Endothelial cell (in vitro differentiated cells): ENCODE data around the gene SCP2. TPM values are rescaled to one million over a fixed set of nuclear protein-coding genes. Genes with fewer than 3 reads are reported as not detected.
A peak's percentile ranks its signal among the peaks of the same experiment; 100 is the strongest.

Source experiments
- DNase-seq: peaks from one replicate; pipeline ENCODE4 v3.0.0; 2021; ENCODE audit warnings: low spot score
- H3K27ac Mint-ChIP-seq: one replicate; pipeline ENCODE4 v1.8.0; 2021; ENCODE audit warnings: mixed read lengths, inconsistent platforms; ENCODE audit not compliant: unreplicated experiment
- H3K27me3 Mint-ChIP-seq: one replicate; pipeline ENCODE4 v1.8.0; 2021; ENCODE audit warnings: mild to moderate bottlenecking, moderate library complexity, mixed read lengths, inconsistent platforms; ENCODE audit not compliant: unreplicated experiment
- H3K36me3 Mint-ChIP-seq: one replicate; pipeline ENCODE4 v1.8.0; 2021; ENCODE audit warnings: mild to moderate bottlenecking, low read depth, mixed read lengths, inconsistent platforms; ENCODE audit not compliant: unreplicated experiment
- H3K4me1 Mint-ChIP-seq: one replicate; pipeline ENCODE4 v1.8.0; 2021; ENCODE audit warnings: mild to moderate bottlenecking, mixed read lengths, inconsistent platforms; ENCODE audit not compliant: unreplicated experiment
- H3K4me3 Mint-ChIP-seq: one replicate; pipeline ENCODE4 v1.8.0; 2021; ENCODE audit warnings: mild to moderate bottlenecking, mixed read lengths, inconsistent platforms; ENCODE audit not compliant: unreplicated experiment
- H3K9me3 Mint-ChIP-seq: one replicate; pipeline ENCODE4 v1.8.0; 2021; ENCODE audit warnings: mixed read lengths, inconsistent platforms; ENCODE audit not compliant: unreplicated experiment
- total RNA-seq: library from RNA; stranded (reverse); fragmentation: NEBNext Ultra II Directional; extraction: Animal tissue kit (Norgen Biotek cat#: 25700); gene quantifications from one replicate; pipeline ENCODE4 v1.2.1, GENCODE V29; 2021; ENCODE audit not compliant: unreplicated experiment
- TF ChIP-seq, protein P1 (sequence below): fragments of 200-600 bp; sonication (generic); IDR thresholded peaks from one replicate; pipeline ENCODE4 v1.5.0; 2021; ENCODE audit warnings: antibody characterized with exemption; ENCODE audit not compliant: unreplicated experiment

SCP2 gene
- total RNA-seq, 1 donor from 2014 or later: 93.2 TPM

DNA sequence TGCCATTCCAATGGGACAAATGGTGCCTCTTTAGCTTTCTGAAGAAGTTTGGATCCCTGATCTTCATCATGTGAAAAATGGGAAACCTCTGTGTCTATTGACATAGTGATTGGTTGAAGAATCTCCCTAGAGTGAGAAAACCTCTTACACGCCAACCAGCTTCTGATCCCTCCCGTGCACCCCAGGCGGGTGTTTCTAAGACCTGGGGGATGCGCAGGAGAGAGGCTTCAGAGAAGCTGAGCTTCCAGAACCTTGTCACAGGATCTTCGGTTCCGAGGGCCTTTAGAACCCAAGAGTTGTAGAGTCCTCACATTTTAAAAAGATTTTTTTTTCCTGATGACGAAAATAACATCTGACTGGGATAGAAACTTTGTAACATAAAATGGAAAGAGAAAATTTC lies 146.2 kb downstream of the SCP2 start:
- Mint-ChIP-seq H3K36me3 (no peaks in the 10 kb centered on the region), H3K27me3 (peaks cover 8% of the 10 kb centered on the region), H3K27ac (no peak overlapping the region), H3K4me1 (no peaks in the 10 kb centered on the region), H3K9me3 (no peaks in the 10 kb centered on the region), H3K4me3 (no peak overlapping the region)
- no peak for DNase-seq
- TF ChIP-seq, protein P1, sequence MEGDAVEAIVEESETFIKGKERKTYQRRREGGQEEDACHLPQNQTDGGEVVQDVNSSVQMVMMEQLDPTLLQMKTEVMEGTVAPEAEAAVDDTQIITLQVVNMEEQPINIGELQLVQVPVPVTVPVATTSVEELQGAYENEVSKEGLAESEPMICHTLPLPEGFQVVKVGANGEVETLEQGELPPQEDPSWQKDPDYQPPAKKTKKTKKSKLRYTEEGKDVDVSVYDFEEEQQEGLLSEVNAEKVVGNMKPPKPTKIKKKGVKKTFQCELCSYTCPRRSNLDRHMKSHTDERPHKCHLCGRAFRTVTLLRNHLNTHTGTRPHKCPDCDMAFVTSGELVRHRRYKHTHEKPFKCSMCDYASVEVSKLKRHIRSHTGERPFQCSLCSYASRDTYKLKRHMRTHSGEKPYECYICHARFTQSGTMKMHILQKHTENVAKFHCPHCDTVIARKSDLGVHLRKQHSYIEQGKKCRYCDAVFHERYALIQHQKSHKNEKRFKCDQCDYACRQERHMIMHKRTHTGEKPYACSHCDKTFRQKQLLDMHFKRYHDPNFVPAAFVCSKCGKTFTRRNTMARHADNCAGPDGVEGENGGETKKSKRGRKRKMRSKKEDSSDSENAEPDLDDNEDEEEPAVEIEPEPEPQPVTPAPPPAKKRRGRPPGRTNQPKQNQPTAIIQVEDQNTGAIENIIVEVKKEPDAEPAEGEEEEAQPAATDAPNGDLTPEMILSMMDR: no peak

DNA sequence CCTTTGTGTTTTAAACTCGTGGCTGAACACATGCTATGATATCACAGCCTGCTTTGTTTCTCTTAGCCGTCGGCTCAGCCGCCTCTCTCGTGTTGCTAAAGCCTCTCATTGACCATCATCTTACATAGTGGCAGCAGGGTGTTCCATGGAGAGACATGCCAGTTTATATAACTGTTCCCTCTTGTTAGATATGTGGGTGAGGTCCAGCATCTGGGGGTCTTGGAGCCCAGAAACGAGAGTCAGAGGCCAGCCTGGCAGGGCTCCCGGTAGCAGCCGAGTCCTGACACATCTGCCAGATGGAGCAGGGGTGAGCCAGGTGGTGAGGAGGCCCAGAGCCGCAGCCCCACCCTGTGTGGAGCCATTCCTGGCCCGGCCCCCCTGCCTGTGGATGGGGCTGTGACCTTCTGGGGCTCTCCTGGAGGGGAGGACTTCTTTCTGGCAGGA lies 146.8 kb downstream of the SCP2 start:
- Mint-ChIP-seq H3K4me3 (no peak overlapping the region), H3K4me1 (no peaks in the 10 kb centered on the region), H3K36me3 (no peaks in the 10 kb centered on the region), H3K27ac (no peak overlapping the region), H3K27me3 (peaks cover 8% of the 10 kb centered on the region), H3K9me3 (no peaks in the 10 kb centered on the region)
- DNase-seq: peak; percentile 2
- TF ChIP-seq, protein P1: no peak

DNA sequence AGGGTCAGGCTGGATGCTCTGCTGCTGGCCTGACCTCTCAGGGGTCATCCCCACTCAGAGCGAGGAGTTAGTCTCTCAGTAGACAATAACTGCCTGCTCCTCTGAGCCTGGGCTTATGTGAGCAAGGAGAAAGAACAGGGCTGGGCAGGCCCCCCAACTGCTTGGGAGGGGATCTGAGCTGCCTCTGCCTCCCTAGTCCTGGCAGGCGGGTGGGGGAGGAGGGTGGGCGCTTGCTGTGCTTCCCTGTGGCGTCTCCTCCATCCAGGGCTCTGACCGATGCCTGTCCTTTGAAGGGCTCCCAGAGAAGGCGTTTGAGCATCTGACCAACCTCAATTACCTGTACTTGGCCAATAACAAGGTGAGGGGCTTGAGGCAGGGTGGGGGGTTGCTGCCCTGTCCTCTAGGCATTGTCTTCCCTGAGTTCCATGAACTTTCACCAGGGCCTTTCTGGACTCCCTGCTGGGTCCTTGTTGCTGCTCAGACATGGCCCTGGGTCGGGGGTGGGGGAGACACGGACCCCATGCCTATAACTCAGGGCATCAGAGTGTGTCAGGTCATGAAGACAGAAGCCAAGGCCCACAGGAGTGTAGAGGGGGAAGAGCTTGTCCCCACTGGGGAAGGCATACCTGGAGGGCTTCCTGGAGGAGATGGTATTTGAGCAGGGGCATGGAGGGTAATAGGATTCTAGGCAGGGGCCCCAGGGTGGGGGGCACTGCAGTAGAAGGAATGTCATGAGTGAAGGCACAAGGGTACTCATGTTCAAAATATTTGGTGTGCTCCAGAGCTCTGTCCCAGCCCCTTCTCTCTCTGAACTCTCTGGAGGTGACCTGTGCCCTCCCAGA lies 147.5 kb downstream of the SCP2 start:
- TF ChIP-seq, protein P1: no peak
- no peaks in the 10 kb centered on the region for H3K4me1 Mint-ChIP-seq
- H3K27me3 Mint-ChIP-seq: peaks cover 7% of the 10 kb centered on the region
- no peak for DNase-seq
- no peaks in the 10 kb centered on the region for H3K9me3 Mint-ChIP-seq
- no peaks in the 10 kb centered on the region for H3K36me3 Mint-ChIP-seq
- H3K4me3 Mint-ChIP-seq: no peak overlapping the region
- no peak overlapping the region for H3K27ac Mint-ChIP-seq

DNA sequence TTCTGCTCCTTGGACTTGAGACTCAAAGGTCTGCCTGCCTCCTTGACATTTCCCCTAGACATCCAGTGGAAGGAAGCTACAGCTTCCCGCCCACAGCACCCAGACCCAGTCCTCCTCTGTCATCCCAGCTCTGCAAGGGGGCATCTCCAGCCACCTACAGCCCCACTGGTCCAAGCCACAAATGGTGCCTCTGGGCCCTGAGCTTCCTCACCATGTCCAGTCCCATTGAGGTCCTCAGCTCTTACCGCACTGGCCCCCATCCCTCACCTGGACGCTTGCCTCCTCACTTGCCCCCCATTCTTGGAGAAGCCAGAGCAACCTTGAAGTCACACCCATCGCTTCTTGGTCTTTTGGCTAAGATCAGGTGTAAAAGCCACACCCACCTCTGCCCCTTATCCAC lies 148.1 kb downstream of the SCP2 start:
- no peak overlapping the region for H3K27ac Mint-ChIP-seq

DNA sequence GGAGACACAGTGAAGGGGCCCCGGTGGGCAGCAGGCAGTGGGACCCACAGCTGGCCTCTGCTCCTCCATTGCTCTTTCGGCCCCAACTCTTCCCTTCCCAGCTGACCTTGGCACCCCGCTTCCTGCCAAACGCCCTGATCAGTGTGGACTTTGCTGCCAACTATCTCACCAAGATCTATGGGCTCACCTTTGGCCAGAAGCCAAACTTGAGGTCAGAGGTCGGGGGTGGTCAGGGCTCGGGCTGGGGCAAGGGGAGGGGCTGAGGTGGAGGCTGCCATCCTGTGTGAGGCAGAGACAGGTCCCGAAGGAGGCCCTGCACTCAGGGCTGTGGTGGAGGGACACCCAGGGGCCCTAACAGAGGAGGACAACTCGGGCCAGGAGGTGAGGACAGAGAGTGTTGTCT lies 148.7 kb downstream of the SCP2 start:
- Mint-ChIP-seq H3K4me1 (no peaks in the 10 kb centered on the region), H3K9me3 (no peaks in the 10 kb centered on the region), H3K27me3 (peaks cover 8% of the 10 kb centered on the region), H3K36me3 (no peaks in the 10 kb centered on the region), H3K27ac (no peak overlapping the region), H3K4me3 (no peak overlapping the region)
- DNase-seq: no peak
- TF ChIP-seq, protein P1: no peak

More for the DNA sequence above, 148.1 kb downstream of the SCP2 start:
- TF ChIP-seq, protein P1: no peak
- DNase-seq: no peak
- H3K36me3 Mint-ChIP-seq: no peaks in the 10 kb centered on the region
- peaks cover 8% of the 10 kb centered on the region for H3K27me3 Mint-ChIP-seq
- H3K4me1 Mint-ChIP-seq: no peaks in the 10 kb centered on the region
- no peak overlapping the region for H3K4me3 Mint-ChIP-seq
- no peaks in the 10 kb centered on the region for H3K9me3 Mint-ChIP-seq
